Activated CD4-positive, alpha-beta T cell treated with anti-CD3 and anti-CD28 coated beads, Interleukin-2, amount 50 U/mL, for 24 hours (primary cell): ENCODE data around the gene BUB3.

Experiments
- DNase-seq, 2 donors: peaks; one replicate each; pipeline ENCODE4 v3.0.0-alpha.2; 2020; ENCODE audit warnings: low read depth in 1 of 2, low spot score in 1 of 2

The BUB3 gene, protein sequence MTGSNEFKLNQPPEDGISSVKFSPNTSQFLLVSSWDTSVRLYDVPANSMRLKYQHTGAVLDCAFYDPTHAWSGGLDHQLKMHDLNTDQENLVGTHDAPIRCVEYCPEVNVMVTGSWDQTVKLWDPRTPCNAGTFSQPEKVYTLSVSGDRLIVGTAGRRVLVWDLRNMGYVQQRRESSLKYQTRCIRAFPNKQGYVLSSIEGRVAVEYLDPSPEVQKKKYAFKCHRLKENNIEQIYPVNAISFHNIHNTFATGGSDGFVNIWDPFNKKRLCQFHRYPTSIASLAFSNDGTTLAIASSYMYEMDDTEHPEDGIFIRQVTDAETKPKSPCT

DNA sequence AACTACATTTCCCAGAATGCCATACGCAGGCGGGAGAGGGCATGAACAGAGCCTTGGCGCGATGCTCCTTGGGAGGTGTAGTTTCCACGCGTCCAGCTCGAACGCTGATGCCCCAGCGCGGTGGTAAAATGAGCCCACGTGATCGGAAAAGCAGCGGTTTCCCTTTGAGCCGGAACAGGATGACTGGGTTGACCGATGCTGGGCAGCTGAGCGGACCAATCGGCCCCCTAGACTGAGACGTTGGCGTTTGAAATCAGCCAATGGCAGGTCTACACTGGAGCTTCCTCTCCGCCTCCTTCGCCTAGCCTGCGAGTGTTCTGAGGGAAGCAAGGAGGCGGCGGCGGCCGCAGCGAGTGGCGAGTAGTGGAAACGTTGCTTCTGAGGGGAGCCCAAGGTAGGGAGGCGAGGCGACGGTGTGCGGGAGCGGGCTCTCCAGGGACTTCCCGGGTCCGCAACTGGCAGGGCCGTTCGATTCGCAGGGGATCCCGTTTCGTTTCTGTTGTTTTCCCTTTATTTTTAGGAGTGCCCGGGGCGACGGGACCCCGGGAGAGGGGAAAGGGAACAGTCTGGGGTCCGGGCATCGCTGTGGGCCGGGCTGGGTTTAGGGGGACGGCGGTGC, at the start of gene BUB3:
TSS of gene BUB3 (plus strand) at position 311 of the 619 bp plus-strand sequence. CDS start 516 bp downstream, outside the sequence.
- DNase-seq, result peak; percentile 84 to 97

DNA sequence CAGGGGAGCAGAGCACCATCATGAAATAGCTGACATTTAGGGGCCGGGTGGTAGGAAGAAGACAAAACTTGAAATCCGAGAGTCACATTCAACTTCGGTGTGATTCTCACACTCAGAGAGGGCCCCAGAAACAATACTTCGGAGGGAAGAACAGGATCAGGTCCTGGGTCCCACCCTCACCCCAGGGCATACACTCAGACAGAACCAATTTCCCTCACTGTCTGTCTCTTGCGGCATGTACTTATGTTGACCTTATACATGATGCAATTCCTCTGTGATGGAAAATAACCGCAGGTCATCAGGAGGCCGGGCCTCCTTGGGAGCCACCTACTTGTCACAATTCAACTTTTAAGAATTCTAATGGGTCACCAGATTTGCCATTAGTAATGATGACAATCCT, 44.7 kb upstream of the BUB3 start:
- DNase-seq, result no peak

DNA sequence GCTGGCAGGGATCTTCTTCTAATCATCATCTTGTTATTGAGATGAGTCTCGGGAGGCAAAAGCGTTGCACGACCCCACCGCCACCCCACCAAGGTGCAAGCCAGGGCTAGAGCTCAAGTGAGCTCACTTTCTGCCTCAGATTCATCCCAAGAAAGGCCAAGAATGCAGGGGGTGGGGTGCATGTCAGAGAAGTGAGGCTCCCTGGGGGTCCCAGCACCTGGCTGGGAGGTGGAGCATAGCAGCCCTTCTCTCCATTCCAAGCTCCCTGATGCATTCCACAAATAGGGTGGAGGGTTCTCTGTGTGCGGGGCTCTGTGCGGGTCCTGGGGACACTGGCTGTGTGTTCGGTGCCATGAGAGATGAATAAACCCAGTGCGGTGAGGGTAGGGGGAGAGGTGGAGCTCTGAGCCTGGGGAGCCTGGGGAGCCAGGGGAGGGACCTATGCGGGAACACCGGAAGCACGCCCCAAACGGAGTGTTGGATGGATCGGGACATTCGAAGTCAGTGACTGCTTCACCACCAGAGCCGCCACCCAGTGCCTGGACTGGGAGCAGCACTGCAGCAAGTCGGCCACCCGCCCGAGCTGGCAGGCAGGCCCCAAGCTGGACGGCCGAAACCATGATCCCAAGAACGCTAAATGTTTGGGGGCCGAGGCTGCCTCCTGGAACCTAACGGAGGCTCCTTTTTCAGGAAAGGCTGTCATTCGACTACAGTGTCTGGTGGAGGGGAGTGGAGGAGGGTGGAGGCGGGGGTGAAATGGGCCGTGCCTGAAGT, 36.4 kb upstream of the BUB3 start:
- no peak for DNase-seq

DNA sequence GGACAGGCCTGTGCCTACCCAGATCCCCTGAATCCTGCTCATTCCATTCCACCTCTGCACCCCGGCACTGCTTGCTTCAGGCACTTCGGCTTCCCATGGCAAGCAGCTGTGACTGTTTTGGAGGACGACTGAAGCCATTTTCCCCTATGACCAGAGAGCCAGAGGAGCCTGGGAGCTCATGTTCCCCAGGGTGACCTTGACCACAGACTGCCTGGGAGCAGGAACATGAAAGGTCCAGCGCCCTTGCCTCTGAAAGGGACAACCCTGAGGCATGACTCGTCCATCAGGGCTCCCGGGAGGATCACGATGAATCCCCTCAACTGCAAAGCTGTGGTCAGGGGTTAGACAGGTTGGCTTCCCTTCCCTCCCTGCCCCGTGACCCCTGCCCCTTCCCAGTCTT, 35.1 kb upstream of the BUB3 start:
- DNase-seq, result no peak

DNA sequence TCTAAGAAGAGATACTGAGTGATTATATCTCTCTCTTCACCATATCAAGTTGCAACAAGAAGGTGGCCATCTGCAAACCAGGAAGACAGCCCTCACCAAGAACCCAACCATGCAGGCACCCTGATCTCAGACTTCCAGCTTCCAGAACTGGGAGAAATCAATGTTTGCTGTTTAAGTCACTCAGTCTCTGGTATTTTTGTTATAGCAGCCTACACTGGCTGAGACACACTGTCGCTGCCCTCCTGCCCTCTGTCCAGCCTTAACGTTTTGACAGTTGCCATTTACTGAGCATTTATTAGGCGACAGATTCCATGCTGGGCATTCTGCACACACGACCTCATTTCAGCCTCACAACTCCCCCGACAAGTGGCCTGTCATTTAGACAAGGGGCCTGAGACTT, 28.0 kb upstream of the BUB3 start:
- no peak for DNase-seq

DNA sequence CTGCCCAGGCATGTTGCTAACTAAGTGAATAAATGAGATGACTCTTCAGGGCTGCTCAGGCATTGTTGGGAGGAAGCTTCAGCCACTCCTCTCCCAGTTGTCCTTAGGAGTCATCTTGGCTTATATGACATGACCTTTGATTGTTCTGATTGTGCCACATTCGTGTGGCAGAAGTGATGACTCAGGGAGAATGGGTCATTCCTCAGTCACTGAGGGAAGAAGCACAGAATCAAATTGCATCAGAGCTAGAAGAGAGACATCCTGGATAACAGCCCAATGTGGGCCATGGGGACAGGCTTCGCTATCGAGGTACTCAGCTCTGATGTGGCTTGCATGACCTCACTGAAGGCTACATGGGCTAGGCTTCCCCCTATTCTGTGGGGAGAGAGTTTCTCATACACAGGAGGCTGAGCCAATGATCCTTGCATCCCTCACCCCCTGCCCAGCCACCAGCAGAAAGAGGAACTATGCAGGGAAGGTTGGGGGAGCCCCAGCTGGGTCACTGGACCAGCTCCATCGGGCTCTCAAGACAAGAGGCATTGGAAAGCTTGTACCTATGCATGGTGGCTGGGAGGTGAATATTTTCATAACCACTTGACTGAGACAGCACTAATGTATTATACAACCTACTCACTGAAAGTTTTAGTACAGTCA, 24.5 kb upstream of the BUB3 start:
- no peak for DNase-seq

DNA sequence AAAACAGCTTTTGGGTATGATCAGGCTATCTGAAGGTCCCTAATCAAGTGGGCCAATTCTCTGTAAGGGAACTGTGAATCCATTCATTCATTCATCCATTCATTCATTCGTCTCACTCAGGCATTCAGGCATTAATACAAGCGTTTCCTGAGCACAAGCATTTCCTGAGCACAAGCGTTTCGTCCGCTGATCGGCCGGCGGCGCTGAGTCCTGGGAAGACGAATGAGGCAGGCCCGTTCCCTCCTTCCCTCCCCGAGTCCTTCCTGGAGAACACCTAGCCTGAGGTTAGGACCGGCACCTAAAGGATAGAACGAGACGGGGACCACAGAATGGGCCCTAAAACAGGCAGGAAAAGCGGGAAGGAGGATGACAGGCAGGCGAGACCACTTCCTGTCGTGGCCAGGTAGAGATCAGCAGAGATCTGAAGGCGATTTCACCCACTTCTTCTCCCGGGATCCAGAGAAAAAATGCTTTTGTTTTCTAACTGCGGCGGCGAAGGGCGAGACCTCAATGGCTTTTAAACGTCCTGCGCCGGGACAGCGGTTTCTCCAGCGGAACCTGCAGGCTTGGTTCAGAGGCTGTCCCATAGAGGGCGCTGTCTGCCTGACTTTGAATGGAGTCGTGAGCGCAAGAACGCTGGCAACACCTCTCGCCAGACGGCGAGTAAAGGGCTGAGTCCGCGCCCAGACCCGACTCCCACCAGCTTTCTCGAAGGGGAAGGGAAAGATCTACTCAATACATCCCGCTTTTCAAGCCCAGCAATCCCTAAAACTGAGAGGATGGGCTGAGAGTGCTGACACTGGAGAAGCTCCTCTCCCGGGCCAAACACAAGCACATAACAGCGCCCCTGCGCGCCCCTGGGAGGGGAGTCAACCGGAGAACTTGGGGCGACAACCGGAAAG, 21.4 kb upstream of the BUB3 start:
- peak; percentile 79 to 83 for DNase-seq

DNA sequence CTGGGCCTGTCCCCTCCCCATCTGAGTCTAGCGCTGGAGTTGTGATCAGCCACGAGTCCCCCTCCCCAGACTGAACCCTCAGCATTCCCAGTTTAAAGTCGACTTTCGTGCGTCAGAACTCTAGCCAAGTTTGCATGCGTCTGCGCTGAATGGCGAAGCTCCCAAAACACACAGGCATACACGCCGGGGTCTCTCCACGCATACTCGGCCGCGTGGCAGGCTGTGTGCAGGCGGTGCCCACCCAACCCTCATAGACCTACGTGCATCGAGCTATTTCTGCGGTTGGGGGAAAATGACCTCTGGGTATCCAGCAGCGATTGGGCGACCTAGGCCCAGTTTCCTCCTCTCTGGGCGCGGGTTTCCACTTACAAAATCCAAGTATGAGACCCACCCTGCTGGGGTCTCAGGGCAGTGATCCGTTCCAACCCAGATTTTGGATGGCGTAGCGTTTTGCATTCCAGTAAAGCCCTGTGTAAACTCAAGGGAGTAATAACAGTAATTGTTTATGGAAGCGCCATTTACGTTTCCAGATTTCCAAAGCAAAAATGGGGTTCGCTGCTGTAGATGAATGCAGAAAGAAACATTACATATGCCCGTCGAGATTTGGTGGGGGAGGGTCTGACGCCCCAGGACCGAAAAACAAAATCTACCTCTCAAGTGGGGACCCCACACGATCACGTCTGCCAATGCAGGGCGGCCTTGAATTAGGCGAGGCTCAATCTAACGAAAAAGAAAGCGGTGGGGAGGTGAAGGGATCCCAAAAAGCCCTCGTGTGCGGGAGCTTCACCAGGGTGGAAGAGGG, 20.5 kb upstream of the BUB3 start:
- no peak for DNase-seq

DNA sequence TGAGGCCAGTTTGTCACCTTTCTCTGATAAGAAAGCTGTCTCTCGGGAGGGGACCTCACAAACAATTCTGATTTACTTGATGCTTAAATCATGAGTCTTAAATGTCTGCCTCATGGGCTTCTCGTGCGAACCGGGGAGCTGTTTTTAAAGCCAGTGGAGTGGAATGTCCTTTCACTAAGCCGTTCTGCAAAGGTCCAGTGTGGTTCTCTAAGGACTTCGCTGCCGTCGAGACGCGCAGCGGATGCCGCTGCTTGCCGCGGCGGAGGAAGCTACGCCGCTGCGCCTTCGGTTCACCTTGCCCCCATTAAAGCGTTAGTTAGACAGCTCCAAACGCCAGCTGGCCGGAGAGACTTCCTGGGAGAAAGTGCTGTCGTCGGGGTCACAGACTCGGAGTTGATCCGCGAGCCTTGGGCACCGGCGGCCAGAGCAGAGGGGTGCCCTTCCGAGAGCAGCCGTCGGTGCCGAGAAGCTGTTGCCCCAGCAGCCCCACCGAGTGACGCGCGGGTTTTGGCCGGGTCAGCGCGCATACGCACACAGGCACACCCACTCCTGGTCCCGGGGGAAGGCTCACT, 19.8 kb upstream of the BUB3 start:
- DNase-seq, result no peak

DNA sequence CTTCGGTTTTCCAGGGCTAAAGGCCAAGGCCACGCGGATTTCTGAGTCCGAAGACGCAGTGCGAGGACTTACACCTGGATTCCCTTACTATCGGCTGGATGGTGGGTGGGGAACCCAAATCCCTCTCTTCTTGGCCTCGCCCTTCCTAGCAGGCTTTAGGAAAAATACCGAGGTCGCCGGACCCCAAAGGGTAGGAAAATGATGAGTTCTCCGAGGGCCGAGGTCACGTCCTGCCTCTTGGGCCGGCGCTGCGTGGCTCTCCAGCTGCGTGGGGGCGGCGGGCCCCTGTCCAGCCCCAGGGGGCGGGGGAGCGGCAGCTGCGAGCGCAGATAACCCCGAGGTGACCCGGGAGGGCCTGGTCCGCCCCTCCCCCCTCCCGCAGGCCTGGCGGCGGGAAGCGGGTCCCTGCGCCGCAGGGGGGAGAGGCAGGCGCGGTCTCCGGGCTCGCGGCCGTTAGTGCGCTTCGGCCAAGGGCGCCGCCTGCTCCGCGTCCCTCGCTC, 19.2 kb upstream of the BUB3 start:
- DNase-seq, result no peak

DNA sequence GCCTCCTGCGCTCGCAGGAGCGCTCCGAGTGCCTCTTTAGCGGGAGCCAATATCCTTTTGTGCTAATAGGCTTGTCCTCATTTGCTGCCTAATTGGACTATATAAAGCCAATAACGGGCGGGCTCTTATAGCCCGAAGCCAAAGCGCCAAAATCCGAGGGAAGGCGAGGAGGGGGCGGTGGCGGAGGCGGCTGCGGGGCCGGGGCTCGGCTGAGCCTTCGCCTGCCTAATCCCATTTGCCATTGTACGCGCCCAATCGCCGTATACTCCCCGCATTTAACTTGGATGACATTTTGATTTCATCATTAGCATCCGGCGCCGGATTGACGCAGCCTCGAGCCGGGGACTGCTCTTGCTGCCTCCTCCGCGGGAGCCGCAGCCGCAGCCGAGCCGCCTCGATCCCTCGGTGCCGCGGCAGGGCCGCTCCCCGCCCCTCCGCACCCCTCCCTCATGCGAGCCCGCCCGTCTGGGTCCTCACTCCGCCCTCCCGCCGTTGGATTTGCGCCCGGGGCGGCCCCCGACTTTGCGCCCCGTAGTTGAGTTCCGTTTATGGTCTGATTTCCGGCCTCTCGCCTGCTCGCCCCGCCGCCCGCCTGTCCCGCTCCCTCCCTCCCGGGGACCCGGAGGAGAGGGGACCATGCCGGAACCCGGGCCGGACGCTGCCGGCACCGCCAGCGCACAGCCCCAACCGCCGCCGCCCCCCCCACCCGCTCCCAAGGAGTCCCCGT, 18.6 kb upstream of the BUB3 start, which contains the start of gene HMX3:
TSS of gene HMX3 (plus strand) at position 556 of the 727 bp plus-strand sequence. CDS start at position 637, 81 bp downstream.
- peak in 1 of 2 donors; percentile 19 for DNase-seq

DNA sequence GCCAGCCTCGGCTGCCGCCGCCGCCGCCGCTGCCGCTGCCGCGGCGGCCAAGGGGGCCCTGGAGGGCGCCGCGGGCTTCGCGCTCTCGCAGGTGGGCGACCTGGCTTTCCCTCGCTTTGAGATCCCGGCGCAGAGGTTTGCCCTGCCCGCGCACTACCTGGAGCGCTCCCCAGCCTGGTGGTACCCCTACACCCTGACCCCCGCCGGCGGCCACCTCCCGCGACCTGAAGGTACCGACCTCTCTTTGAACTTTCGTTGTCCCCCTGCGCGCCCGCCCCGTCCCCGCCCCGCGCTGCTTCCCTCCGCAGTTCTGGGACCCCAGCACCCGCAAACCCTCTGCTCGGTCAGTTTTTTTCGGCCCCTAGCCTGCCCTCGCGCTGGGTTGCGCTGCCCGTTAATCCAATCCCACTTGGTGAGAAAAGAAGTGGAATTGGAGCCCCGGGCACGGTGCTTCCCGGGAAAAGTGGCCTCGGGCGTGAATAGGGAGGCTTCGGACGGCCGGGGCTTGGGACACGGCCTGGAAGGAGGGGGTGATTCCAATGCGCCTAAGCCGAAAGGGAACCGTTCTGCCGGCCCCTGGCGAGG, 17.9 kb upstream of the BUB3 start:
- DNase-seq, result no peak

DNA sequence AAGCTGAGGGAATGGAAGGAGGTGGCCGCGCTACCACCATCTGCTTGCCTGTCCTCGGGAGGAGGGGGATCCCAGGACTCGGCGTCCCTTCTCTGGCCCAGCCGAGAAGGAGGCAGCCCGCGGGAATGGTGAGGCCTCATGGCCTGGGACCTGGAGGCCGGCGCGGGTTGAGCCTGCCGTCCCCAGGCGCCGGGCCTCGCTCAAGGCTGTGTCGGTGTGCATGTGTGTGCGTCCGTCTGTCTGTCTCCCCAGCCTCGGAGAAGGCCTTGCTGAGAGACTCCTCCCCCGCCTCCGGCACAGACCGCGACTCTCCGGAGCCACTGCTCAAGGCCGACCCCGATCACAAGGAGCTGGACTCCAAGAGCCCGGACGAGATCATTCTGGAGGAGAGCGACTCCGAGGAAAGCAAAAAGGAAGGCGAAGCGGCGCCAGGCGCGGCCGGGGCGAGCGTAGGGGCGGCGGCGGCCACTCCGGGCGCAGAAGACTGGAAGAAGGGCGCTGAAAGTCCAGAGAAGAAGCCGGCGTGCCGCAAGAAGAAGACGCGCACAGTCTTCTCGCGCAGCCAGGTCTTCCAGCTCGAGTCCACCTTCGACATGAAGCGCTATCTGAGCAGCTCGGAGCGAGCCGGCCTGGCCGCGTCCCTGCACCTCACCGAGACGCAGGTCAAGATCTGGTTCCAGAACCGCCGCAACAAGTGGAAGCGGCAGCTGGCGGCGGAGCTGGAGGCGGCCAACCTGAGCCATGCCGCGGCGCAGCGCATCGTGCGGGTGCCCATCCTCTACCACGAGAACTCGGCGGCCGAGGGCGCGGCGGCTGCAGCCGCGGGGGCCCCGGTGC, 17.2 kb upstream of the BUB3 start:
- peak in 1 of 2 donors; percentile 14 for DNase-seq

DNA sequence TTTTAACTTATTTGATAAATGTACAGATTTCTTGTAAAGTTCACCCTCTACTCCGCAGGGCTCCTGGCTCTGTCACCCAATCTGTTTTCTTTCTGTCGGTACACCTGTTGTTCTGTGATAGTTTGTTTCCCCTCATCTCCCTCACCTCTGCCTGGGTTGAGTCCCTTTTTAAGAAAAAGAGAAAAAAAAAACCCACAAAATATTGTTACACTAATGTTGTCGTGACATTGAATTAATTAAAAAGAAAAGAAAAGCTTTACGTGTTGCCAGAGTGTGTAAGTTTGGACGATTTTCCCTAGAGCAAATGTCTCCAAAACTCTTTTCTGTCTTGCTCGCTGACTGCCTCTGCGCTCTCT, 15.1 kb upstream of the BUB3 start:
- DNase-seq, result no peak

DNA sequence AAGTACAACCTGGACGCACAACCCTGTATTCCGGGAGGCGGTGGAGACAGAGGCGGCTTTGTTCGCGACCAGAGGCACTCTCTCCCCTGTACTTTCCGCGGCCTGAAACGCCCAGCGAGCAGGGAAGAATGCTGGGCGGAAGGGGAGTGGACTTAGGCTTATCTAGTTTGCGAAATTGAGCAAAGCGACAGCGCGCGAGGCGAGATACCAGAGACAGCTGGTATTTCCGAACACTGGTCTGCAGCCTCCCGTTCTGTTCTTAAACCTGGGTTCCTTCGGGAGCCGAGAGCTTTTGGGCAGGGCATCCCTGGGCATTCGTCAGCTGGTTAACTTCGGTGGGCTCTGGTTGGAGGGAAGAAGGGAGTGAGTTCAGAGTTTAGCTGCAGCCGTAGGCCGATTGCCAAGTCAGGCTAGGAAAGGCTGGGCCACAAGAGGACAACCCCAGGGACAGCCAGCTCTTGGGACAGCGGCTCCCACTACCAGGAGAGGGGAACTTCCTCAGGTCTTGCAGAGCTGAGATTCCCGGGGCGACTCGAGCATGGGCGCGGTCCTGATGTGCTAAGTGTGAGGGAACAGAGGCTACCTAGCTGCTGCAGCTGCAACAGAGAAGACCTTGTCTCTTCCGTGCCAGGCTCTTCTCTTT, 14.6 kb upstream of the BUB3 start:
- no peak for DNase-seq

DNA sequence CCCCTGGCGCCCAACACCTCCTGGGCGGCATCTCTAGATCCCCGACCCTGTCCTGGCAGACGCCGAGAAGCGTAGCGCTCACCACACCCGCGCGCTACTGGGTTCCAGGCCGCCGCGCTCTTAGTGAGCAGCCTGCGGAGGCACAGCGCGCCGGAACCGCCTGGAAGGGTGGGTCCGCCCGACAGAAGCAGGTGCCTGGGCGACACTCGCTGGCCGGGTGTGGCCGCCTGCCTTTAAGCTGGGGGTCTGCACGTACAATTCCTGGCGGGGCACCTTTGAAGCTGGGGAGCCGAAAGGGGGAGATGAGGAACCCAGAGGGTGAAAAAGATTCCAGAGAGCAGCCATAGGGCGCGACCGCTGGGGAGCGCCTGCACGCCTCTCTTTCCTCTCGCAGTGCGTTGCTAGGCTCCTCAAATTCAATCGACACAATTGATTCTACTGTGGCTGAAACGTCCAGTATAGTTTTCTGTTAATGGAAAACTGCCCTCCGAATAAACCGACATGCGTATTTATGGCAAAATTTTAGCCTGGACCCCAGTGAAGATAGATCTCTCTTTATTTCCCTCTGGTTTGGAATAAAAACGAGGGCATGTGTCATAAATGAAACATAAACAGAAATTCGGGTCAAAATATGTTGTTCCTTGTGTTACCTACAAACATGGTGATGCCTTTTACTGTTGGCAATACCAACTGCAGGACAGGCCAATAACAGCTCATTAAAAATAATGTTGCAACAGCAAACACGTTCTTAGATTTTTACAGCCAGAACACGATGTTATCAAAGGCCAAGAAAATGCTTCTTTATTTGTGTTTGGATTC, 13.8 kb upstream of the BUB3 start:
- no peak for DNase-seq
